NK-92 (cell line): Measurements from ENCODE around the gene SPECC1L.

ENCODE experiments used
- DNase-seq: peaks from one replicate; lab custom pipeline; 2025; ENCODE audit not compliant: unreplicated experiment; lab: John Stamatoyannopoulos, UW

Gene SPECC1L

DNA sequence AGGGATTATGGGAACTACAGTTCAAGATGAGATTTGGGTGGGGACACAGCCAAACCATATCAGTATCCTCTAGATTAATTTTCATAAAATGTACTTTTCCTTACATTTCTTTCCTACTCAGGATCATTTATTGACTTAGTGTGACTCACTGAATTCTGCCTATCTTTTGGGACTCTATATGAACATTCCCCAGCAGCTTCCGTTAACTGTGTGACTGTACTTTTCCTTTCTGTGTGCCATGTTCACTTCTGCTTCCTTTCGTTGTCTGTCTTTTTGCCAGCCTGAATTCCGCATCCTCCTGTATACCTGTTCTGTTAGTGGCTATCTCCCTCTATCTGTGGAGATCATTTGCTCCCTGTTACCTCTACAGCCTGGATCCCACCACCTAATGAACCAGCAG is 48.8 kb downstream of the SPECC1L start:
- DNase-seq = no peak

DNA sequence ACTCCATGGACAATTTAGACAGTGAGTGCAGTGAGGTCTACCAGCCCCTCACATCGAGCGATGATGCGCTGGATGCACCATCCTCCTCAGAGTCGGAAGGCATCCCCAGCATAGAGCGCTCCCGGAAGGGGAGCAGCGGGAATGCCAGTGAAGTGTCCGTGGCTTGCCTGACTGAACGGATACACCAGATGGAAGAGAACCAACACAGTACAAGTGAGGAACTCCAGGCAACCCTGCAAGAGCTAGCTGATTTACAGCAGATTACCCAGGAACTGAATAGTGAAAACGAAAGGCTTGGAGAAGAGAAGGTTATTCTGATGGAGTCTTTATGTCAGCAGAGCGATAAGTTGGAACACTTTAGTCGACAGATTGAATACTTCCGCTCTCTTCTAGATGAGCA is 51.4 kb downstream of the SPECC1L start:
- no peak for DNase-seq

DNA sequence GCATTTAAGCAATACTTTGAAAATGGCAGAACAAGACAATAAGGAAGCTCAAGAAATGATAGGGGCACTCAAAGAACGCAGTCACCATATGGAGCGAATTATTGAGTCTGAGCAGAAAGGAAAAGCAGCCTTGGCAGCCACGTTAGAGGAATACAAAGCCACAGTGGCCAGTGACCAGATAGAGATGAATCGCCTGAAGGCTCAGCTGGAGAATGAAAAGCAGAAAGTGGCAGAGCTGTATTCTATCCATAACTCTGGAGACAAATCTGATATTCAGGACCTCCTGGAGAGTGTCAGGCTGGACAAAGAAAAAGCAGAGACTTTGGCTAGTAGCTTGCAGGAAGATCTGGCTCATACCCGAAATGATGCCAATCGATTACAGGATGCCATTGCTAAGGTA is 51.9 kb downstream of the SPECC1L start:
- no peak for DNase-seq

DNA sequence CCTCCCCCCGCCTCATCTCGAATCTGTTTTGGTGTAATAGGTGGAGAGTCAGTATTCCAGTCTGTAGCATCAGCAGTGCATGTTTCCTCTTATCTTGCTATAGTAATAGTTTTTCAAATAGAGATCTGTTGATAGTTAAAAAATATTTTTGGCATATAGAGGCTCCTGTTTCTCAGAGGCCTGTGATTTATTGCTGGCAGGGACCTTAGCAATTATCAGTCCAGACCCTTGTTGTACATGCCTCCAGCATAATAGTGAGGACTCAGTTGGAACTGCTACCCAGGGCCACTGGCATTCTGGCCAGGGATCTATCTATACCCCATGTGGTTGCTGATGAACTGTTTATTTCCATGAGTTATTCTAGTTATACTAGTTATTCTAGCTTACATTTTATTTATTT is 52.6 kb downstream of the SPECC1L start:
- no peak for DNase-seq

DNA sequence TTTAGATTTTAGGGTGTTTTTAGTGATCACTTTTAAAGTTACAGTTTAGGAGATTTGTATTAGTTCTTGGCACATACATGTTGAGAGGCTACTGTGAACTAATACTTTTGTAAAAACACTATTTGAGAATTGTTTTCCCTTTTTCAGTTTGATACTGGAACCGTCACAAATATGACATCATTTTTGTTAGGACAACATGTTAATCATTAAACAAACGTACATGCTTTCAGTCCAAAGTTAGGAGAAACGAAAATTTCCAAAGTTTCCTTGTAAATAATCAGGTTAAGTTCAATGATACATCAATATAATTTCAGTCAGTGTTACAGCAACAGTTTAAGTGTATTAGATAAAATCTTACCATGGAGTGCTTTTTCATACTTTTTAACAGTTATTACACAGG is 53.1 kb downstream of the SPECC1L start:
- DNase-seq = no peak

DNA sequence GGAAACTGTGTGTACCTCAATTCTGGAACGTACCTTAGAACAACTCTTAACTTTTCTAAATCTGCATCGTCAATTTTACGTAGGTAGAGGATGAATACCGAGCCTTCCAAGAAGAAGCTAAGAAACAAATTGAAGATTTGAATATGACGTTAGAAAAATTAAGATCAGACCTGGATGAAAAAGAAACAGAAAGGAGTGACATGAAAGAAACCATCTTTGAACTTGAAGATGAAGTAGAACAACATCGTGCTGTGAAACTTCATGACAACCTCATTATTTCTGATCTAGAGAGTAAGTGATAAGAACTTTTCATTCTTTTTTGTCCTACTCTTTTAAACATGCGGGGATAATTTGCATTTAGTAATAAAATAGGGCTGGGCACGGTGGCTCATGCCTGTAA is 53.5 kb downstream of the SPECC1L start:
- DNase-seq = no peak

DNA sequence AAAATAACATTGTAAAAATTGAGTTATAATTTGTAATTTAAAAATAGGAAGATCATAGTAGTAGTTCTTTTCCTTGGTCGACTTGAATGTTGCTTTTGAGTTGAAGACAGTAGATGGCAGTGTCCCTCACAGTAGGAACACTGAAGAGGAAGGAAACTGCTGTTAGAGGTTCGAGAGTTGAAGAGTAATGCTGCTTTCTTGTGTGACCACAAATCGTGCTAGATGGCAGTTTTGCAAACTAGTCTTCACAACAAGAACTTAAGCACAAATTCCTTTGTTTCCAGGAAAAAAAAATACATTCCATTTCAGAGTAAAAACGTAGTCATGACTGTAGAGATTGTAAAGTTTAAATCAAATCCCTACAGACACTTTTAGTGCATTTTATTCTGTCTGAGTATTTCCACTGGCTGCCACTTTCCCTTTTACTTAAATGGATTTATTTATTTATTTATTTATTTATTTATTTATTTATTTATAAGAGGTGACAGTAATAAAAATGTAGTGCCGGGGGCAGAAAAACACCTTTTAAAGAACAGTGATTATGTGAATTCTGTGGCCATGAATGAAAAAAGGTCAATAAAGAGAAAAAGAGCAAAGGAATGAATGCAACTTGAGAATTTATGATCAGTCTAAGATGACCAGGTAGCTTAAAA is 54.6 kb downstream of the SPECC1L start:
- DNase-seq = no peak

DNA sequence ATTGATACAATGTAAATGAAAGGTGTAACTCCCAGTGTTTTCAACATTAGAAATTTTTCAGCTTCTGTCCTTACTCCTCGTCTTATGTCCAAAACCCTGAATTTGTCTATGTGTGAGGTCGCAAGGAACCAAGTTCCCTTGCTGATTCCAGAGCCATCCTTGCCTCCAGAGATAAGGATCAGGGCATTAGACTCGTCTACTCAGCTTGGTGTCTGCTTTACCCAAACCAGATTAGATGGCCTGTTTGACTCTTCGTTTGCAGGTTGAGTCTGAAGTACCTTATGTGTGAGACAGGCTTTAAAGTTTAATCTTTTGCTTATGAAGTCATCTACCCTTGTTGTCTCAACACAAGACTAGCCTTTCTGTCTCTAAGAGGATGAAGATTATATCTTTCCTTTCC is 55.6 kb downstream of the SPECC1L start:
- DNase-seq = no peak

DNA sequence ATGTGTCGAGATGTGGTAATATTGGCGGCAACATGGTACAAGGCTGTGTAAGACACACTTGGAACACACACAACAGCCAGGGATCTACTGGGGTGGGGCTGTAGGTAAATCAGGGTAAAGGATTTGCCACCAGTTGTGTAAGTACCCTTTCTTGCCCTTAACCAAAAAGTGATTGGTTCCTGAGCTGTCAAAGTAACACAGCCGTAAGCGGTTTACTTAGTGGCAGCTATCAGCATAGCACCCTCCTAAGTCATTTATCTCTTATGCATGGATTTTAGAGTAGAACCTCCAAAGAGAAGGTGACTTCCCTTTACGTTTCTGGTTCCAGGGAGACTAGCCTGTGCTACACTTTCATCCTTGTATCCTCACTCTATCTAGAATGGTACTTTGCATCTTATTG is 57.2 kb downstream of the SPECC1L start:
- no peak for DNase-seq

DNA sequence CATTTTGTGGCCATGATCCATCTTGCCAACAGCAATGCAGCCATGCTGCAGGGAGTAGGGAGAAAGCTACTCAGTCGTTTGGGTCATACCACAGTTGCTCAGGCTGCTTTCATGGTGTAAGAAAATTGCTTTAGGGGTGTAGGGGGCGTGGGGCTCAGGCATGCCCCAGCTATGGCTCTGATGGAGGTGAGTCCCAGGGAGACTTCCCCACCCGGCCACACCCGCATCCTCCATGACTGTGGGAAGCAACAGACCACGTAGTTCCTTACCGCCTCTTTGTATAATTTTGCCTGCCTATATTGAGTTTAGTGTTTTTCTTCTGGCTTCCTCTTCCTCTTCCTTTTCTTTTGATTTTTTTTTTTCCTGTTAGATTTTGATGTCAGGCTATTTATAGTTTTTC is 58.8 kb downstream of the SPECC1L start:
- no peak for DNase-seq

DNA sequence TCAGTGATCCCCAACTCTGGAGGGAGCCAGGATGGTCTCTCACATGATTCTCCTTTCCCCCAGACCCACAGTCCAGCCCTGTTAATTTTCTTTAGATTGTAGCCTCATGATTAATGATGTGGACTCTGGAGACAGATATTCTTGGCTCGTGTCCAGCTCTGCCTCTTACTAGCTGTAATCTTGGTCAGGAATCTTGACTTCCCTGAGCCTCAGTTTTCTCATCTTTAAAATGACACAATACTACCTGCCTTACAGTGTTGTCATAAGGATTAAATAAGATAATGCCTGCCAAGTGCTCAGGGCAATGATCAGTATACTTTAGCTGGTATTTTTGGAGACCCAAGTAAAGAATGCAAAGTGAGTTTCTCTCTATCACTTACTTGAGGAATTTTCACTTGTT is 60.0 kb downstream of the SPECC1L start:
- DNase-seq = no peak

DNA sequence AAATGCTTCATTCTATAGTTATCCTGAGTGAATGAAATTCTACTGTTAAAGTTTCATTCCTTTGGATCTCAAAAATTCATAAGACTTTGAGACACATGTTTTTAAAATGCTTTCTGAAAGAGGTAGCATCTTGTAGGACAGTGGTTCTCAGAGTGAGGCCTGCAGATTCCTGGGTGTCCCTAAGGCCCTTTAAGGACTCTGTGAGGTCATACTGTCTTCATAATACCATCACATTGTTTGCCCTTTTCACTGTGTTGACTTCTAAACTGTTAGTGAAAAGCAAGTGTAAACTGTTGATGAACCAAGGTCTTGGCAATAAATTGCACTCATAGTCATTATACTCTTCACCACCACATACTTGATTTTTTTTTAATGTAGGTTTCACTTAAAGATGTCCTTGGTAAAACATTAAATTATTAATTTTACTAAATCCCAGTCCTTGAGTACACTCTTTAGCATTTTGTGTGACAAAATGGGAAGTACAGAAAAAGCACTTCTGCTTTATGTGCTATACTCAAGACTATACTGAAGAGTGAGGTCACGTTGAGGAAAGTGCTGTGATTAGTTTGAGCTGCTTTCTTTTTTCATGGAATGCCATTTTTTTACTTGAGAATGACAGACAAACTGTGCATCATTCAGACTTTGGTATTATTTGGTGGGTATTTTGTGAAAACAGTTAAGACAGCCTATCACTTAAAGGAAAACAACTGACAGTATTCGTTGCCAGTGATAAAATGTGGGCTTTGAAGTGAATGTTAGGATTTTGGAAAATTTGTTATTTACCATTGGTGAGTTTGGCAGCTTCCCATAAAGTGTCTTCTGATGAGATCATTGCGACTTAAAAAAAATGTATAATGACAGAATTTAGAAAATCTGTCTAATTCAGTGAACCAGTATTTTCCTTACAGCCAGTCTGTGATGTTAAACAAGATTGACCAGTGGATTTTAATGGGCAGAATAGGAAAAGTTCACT is 61.1 kb downstream of the SPECC1L start:
- no peak for DNase-seq

DNA sequence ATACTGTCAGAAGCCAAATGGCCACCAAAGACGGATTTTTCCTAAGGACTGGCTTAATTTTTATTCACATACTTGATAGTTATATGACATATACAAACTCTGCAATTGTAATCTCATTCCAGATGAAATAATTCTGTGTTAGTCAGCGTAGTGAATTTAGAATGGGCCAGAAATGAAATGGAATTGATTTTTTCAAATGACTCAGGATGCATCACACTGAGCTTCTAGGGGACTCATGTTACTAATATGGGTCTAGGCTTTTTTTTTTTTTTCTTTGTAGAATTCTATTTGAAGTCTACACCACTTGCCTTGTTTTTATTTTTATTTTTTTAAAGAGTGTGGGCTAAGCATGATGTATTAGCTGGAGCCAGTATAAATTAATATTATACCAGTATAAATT is 62.7 kb downstream of the SPECC1L start:
- no peak for DNase-seq

DNA sequence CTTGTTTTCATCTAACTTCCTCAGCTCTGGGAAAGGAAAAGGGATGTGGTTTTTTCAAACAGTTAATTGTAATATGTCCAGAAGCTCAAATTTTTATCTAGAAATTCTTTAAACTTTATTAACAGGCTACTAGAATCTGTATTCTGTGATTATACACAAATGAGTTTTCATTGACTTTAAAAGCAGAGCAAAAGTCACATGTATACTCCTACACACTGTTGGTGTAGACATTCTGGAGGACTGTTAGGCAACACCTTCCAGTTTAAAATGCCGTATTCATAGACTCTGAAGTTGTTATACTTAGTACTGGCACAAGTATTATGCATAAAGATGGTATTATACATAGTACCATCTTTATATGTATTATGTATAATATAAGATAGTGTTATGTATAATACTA is 64.9 kb downstream of the SPECC1L start:
- no peak for DNase-seq

DNA sequence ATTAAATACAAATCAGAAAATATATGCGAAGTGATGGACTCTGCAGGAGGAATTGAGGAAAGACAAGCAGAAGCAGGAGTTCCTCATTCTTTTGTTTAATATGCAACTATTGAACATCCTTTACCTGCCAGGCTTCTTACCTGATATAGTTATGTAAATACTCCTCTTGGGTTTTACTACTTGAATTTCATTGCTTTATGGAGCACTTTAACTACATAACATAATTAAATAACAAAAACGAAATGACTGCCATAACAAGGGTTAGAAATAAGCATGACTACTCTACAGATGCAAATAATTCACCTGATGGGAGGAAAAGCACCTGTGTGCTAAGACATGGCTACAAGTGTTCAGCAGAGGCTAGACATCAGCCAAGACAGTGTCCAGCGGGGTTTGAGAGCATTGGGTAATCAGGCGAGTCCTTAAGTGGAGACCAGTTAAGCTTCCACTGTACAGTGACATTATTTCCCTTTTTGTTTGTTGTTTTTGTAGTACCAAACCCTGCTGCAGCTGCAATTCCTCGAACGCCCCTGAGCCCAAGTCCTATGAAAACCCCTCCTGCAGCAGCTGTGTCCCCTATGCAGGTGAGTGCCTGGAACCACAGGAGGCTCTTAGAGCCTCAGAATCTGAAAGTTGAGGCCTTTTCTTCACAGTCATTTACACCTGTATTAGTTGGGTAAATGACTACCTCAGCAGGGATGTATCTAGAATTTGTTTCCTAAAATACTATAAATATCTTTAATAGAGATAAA is 67.4 kb downstream of the SPECC1L start:
- no peak for DNase-seq

DNA sequence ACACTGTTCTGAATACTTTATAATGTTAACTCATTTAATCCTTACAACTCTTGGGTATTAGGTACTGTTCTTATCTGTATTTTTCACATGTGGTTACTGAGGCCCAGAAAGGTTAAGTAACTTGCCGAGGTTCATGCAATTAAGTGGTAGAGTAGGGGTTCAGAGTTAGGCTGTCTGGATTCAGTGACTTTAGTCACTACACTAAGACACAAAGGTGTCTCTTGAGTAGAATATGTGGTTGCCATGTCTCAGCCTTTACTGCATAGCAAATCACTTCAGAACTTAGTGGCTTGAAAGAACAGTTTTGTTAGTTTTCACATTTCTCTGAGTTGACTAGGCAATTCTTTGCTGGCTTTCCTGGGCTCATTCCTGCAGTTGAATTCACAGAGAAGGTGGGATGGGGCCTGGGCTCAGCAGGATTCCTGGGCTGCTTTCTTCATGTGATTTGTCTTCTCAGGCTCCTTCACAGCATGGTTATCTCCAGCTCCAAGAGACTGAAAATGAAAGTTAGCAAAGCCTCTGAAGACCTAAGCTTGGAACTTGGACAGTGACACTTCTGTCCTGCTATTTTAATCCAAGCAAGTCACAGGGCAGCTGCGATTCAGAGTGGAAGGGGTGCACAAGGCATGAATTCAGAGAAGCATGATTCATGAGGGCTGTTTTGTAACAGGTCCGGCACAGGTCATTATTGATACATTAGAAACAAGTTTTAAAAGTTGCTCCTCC is 68.3 kb downstream of the SPECC1L start:
- DNase-seq = no peak

DNA sequence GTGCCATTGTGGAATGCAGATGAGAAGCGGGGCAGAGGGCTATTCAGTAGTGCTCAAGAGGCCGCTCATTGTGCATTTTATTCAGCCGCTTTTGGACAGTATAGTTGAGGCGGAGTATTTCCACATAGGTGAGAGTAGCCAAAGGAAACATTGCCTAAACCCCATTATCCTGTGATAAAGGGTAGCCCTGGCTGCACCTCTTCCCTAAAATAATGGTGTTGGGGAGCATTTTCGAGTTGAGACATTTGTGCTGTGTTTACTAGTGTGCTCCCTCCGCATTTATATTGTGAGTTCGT is 68.8 kb downstream of the SPECC1L start:
- DNase-seq = no peak

DNA sequence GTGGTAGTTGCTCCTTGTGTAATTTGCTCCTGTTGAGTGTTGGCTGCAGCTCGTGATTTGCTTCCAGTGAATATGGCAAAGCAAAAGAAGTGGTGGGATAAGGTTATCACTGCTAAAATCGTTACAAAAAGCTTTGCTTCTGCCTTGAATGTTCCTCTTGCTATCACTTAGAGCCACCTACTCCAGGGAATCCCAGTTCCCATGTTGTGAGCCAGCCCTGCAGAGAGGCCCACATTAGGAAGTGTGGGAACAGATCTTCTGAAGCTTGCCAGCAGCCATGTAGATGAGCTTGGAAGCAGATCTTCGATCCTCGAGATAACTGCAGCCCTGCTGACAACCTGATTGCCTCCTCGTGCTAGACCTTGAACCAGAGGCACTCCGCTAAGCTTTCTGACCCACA is 71.0 kb downstream of the SPECC1L start:
- no peak for DNase-seq

DNA sequence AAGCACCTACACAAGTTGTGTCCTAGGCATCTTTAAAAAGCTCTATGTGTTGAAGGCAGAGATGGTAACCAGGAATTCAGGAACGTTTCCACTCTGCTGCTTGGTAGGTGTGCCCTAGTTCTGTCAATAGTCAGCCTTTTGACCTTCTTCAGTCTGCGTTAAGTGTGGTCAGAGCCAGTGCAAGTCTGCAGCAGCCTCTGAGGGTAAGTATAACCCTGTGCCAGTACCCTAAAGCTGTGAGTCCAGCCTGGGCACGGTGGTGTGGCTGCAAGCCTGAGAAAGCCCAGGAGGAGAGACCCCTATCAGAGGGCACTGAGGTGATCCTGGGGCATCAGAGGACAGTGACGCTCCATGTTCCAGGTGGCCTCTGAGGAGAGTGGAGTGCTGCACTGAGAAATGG is 80.0 kb downstream of the SPECC1L start:
- DNase-seq = no peak

DNA sequence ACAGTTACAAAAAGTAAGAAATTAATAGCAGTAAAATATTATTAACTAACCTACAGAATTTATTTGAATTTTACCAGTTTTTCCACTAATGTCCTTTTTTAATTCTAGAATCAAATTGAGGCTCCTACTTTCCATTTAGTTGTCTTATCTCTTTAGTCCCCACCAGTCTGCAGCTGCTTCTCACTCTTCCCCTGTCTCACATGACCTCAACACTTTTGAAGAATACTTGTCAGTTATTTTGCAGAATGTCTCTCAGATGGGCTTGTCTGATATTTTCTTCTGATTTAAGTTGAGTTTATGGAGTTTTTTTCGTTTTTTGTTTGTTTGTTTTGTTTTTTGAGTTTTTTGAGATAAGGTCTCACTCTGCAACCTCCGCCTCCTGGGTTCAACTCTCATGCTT is 82.5 kb downstream of the SPECC1L start:
- no peak for DNase-seq

DNA sequence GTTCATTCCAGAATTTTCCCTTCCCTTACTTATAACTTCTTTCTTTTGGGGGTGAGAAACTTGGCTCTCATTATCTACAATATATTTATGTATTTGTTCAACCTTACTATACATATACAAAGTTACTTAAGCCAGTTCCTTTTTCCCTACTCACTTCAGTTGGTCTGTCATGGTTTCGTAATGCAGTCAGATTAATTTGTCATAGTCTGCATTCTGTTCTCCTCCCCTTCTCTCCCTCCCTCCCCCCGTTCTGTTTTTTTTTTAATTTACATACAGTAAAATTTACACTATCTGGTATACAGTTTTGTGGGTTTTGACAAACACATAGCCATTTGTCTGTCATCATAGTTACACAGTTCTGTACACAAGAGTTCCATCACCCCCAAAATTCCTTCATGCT is 84.9 kb downstream of the SPECC1L start:
- DNase-seq = no peak
